H1 (cell line): ENCODE measurements around the gene RBM20. TPM values are rescaled to one million over a fixed set of nuclear protein-coding genes. Genes with fewer than 3 reads are reported as not detected.
A peak's percentile ranks its signal among the peaks of the same experiment; 100 is the strongest.

ENCODE experiments used
- CTCF ChIA-PET: fragments of 300-600 bp; sonication (Branson Sonifier 250); formaldehyde crosslinking; loops from one replicate; lab custom pipeline; 2021; ENCODE audit not compliant: partially characterized antibody; lab: Charles Lee
- POLR2A ChIA-PET: fragments of 300-600 bp; sonication (Branson Sonifier 250); formaldehyde crosslinking; loops from one replicate; lab custom pipeline; 2021; ENCODE audit warnings: inconsistent platforms; ENCODE audit not compliant: partially characterized antibody; lab: Charles Lee
- DNase-seq, 2 experiments: peaks; one replicate each; pipeline versions ENCODE4 v3.0.0 to v3.0.0-alpha.2; 2010 to 2022; ENCODE audit warnings: low spot score in 2 of 2, low read depth in 1 of 2, mixed read lengths in 1 of 2
- FAIRE-seq: peaks from 2 replicates; lab custom pipeline; 2011; peaks lifted over from hg19 to GRCh38; lab: Jason Lieb, UNC
- H2AFZ ChIP-seq: 2 replicates; pipeline ENCODE4 v1.8.1; 2012; ENCODE audit warnings: low read length, inconsistent platforms
- H2AK5ac ChIP-seq: 2 replicates; pipeline ENCODE4 v1.6.1; 2013; ENCODE audit warnings: low read depth, low read length
- H2BK120ac ChIP-seq: replicated peaks from 2 replicates; pipeline ENCODE3; 2013; ENCODE audit warnings: low read depth, low read length, inconsistent platforms
- H2BK12ac ChIP-seq: 2 replicates; pipeline ENCODE4 v1.6.1; 2013; ENCODE audit warnings: low read depth, low read length
- H2BK15ac ChIP-seq: 2 replicates; pipeline ENCODE4 v1.6.1; 2013; ENCODE audit warnings: low read length
- H2BK20ac ChIP-seq: 2 replicates; pipeline ENCODE4 v1.6.1; 2013; ENCODE audit warnings: low read length
- H2BK5ac ChIP-seq: 2 replicates; pipeline ENCODE4 v1.6.1; 2013; ENCODE audit warnings: low read depth, low read length
- H3K14ac ChIP-seq: 2 replicates; pipeline ENCODE4 v1.6.1; 2013; ENCODE audit warnings: inconsistent platforms; ENCODE audit not compliant: insufficient read length
- H3K18ac ChIP-seq: 2 replicates; pipeline ENCODE4 v1.6.1; 2013; ENCODE audit warnings: low read length; ENCODE audit errors: extremely low read depth
- H3K23ac ChIP-seq: 2 replicates; pipeline ENCODE4 v1.6.1; 2013; ENCODE audit warnings: inconsistent platforms; ENCODE audit not compliant: insufficient read length
- H3K23me2 ChIP-seq: 2 replicates; pipeline ENCODE4 v1.6.1; 2013; ENCODE audit warnings: low read depth, low read length
- H3K27ac ChIP-seq: 2 replicates; pipeline ENCODE4 v1.6.1; 2011; ENCODE audit warnings: low read depth, low read length, inconsistent platforms
- H3K27me3 ChIP-seq, 4 experiments: replicated peaks in 1 of 4; 1 replicate in 1 of 4; 2 replicates in 3 of 4; pipeline versions ENCODE4 v1.6.1 to v1.8.1; 2011 to 2013; ENCODE audit warnings: low read length in 3 of 4, mild to moderate bottlenecking in 3 of 4, inconsistent platforms in 2 of 4, mixed read lengths in 2 of 4, moderate library complexity in 1 of 4; ENCODE audit not compliant: control insufficient read depth in 3 of 4, insufficient read depth in 3 of 4; ENCODE audit errors: extremely low read depth in 1 of 4
- H3K36me3 ChIP-seq, 4 experiments: 2 replicates each; pipeline versions ENCODE4 v1.6.1 to v1.8.1; 2011 to 2013; ENCODE audit warnings: mild to moderate bottlenecking in 4 of 4, low read length in 3 of 4, moderate library complexity in 2 of 4, control low read depth in 1 of 4, inconsistent platforms in 1 of 4; ENCODE audit not compliant: insufficient read depth in 4 of 4, control insufficient read depth in 2 of 4
- H3K4ac ChIP-seq: replicated peaks from 2 replicates; pipeline ENCODE3; 2013; ENCODE audit warnings: low read length, low read depth, mixed read lengths, inconsistent platforms; ENCODE audit not compliant: insufficient read length
- H3K4me1 ChIP-seq, 4 experiments: replicated peaks in 1 of 4; 1 replicate in 1 of 4; 2 replicates in 3 of 4; pipeline versions ENCODE4 v1.6.1 to v1.8.1; 2011 to 2013; ENCODE audit warnings: low read length in 3 of 4, inconsistent platforms in 2 of 4, mixed read lengths in 1 of 4; ENCODE audit not compliant: insufficient read depth in 4 of 4, control insufficient read depth in 3 of 4
- H3K4me2 ChIP-seq, 2 experiments: 2 replicates each; pipeline versions ENCODE4 v1.6.1 to v1.8.1; 2011 to 2013; ENCODE audit warnings: low read depth in 2 of 2, low read length in 2 of 2, control low read depth in 1 of 2, inconsistent platforms in 1 of 2, mild to moderate bottlenecking in 1 of 2; ENCODE audit not compliant: insufficient read depth in 1 of 2
- H3K4me3 ChIP-seq, 4 experiments: fragments of 200-600, 300-600 bp in 1 of 4; sonication (generic), shearing (Covaris generic), sonication (Bioruptor Twin) in 1 of 4; 2 replicates each; pipeline versions ENCODE4 v1.5.1 to v1.8.1; 2011 to 2016; ENCODE audit warnings: low read length in 4 of 4, low read depth in 3 of 4, control low read depth in 2 of 4, inconsistent platforms in 2 of 4, mild to moderate bottlenecking in 2 of 4, mixed read lengths in 1 of 4, moderate library complexity in 1 of 4; ENCODE audit not compliant: insufficient read depth in 2 of 4; ENCODE audit errors: extremely low read depth in 1 of 4
- H3K56ac ChIP-seq: replicated peaks from 2 replicates; pipeline ENCODE3; 2013; ENCODE audit warnings: low read depth, mild to moderate bottlenecking, mixed read lengths, low read length, inconsistent platforms; ENCODE audit not compliant: insufficient read length
- H3K79me1 ChIP-seq: 2 replicates; pipeline ENCODE4 v1.6.1; 2013; ENCODE audit warnings: low read depth, low read length, control low read depth
- H3K79me2 ChIP-seq, 2 experiments: 2 replicates each; pipeline versions ENCODE4 v1.6.1 to v1.8.1; 2012 to 2013; ENCODE audit warnings: low read length in 2 of 2, mild to moderate bottlenecking in 2 of 2, inconsistent platforms in 1 of 2; ENCODE audit not compliant: insufficient read depth in 2 of 2, control insufficient read depth in 1 of 2
- H3K9ac ChIP-seq, 4 experiments: replicated peaks in 1 of 4; 1 replicate in 1 of 4; 2 replicates in 3 of 4; pipeline versions ENCODE4 v1.6.1 to v1.8.1; 2011 to 2013; ENCODE audit warnings: low read depth in 3 of 4, low read length in 3 of 4, control low read depth in 2 of 4, mild to moderate bottlenecking in 2 of 4, moderate library complexity in 2 of 4, inconsistent platforms in 1 of 4; ENCODE audit errors: extremely low read depth in 1 of 4
- H3K9me3 ChIP-seq, 2 experiments: 2 replicates each; pipeline versions ENCODE4 v1.6.1 to v1.8.1; 2012 to 2013; ENCODE audit warnings: mild to moderate bottlenecking in 2 of 2, moderate library complexity in 2 of 2, control low read depth in 1 of 2, inconsistent platforms in 1 of 2, low read depth in 1 of 2, low read length in 1 of 2, mixed read lengths in 1 of 2; ENCODE audit not compliant: insufficient read depth in 2 of 2
- H4K20me1 ChIP-seq, 2 experiments: replicated peaks in 1 of 2; 2 replicates each; pipeline versions ENCODE3 to v1.8.1; 2011 to 2013; ENCODE audit warnings: inconsistent platforms in 2 of 2, low read length in 2 of 2, mild to moderate bottlenecking in 1 of 2; ENCODE audit not compliant: insufficient read depth in 2 of 2, control insufficient read depth in 1 of 2
- H4K5ac ChIP-seq: 2 replicates; pipeline ENCODE4 v1.6.1; 2013; ENCODE audit warnings: low read length, low read depth, mixed read lengths, inconsistent platforms; ENCODE audit not compliant: insufficient read length
- H4K8ac ChIP-seq: 2 replicates; pipeline ENCODE4 v1.8.0; 2013; ENCODE audit warnings: mild to moderate bottlenecking, moderate library complexity, low read length, inconsistent platforms; ENCODE audit not compliant: insufficient read depth; ENCODE audit errors: extremely low read depth
- H4K91ac ChIP-seq: replicated peaks from 2 replicates; pipeline ENCODE3; 2013; ENCODE audit warnings: low read length, mixed read lengths, inconsistent platforms; ENCODE audit not compliant: insufficient read length
- CEBPB ChIP-seq: IDR thresholded peaks from 2 replicates; pipeline ENCODE4 v1.6.1; 2012; ENCODE audit warnings: low read depth, low read length
- CHD1 ChIP-seq: IDR thresholded peaks from 2 replicates; pipeline ENCODE4 v1.6.1; 2012; ENCODE audit warnings: low read depth, low read length, improper control_type of control experiment
- FOSL1 ChIP-seq: IDR thresholded peaks from 2 replicates; pipeline ENCODE4 v1.6.1; 2011; ENCODE audit warnings: mild to moderate bottlenecking, low read depth, low read length, moderate library complexity; ENCODE audit not compliant: insufficient read depth
- KDM1A ChIP-seq: fragments of 200-600, 300-600 bp; sonication (generic); IDR thresholded peaks from 2 replicates; pipeline ENCODE4 v1.7.1; 2016; ENCODE audit warnings: mild to moderate bottlenecking, low read length, borderline replicate concordance
- NANOG ChIP-seq: IDR thresholded peaks from 2 replicates; pipeline ENCODE4 v1.6.1; 2011; ENCODE audit warnings: low read length, low read depth, mild to moderate bottlenecking, inconsistent platforms; ENCODE audit not compliant: insufficient read depth, poor library complexity, severe bottlenecking
- POLR2AphosphoS5 ChIP-seq: IDR thresholded peaks from 2 replicates; pipeline ENCODE4 v1.6.1; 2011; ENCODE audit warnings: low read depth, low read length
- RBBP5 ChIP-seq: IDR thresholded peaks from 2 replicates; pipeline ENCODE4 v1.7.1; 2012; ENCODE audit warnings: low read depth, mild to moderate bottlenecking, inconsistent platforms, low read length, moderate library complexity, borderline replicate concordance
- TBP ChIP-seq: IDR thresholded peaks from 2 replicates; pipeline ENCODE4 v1.6.1; 2011; ENCODE audit warnings: low read depth, low read length, improper control_type of control experiment
- ZNF274 ChIP-seq: IDR thresholded peaks from 2 replicates; pipeline ENCODE4 v1.7.0; 2012; ENCODE audit warnings: low read length, borderline replicate concordance; ENCODE audit errors: extremely low read depth
- WGBS, 2 experiments: shearing (Covaris generic) in 1 of 2; methylation state at CpG; one replicate each; pipeline versions ENCODE4 v1.1.6 to v1.1.7; 2013 to 2015; ENCODE audit warnings: low lambda C conversion rate in 2 of 2, mixed read lengths in 2 of 2, inconsistent platforms in 1 of 2, low coverage in 1 of 2, missing lambda C conversion rate in 1 of 2; ENCODE audit not compliant: insufficient replicate concordance in 2 of 2, insufficient coverage in 1 of 2, insufficient read length in 1 of 2; ENCODE audit errors: extremely low coverage in 1 of 2, missing lambda C conversion rate in 1 of 2; 5-methylcytosine and 5-hydroxymethylcytosine counted together
- polyA plus RNA-seq, 7 experiments: library from polyadenylated mRNA; depleted of rRNA in 3 of 7; stranded (reverse) in 5 of 7; unstranded in 2 of 7; fragments of >200 nt in 5 of 7; fragments of 200-250 nt in 2 of 7; gene quantifications; 1 replicate in 5 of 7; 2 replicates in 1 of 7; 4 replicates in 1 of 7; pipeline versions ENCODE4 v1.2.1 to v1.2.3, GENCODE V29; 2011 to 2013; ENCODE audit warnings: missing spikeins in 2 of 7, mixed read lengths in 2 of 7
- total RNA-seq: library from RNA; stranded (reverse); fragmentation: NEBNext Ultra II Directional; extraction: Animal tissue kit (Norgen Biotek cat#: 25700); gene quantifications from 2 replicates; pipeline ENCODE4 v1.2.1, GENCODE V29; 2021
- TF ChIP-seq, protein P1 (sequence below): IDR thresholded peaks from 2 replicates; pipeline ENCODE4 v1.6.1; 2012; ENCODE audit warnings: low read length, inconsistent platforms

RBM20 gene
- total and polyA plus RNA-seq, 2 of the 8 experiments (the other 6 are each of a cell fraction or from before 2014, with no cell fraction given), result 0.05 to 0.63 TPM

DNA sequence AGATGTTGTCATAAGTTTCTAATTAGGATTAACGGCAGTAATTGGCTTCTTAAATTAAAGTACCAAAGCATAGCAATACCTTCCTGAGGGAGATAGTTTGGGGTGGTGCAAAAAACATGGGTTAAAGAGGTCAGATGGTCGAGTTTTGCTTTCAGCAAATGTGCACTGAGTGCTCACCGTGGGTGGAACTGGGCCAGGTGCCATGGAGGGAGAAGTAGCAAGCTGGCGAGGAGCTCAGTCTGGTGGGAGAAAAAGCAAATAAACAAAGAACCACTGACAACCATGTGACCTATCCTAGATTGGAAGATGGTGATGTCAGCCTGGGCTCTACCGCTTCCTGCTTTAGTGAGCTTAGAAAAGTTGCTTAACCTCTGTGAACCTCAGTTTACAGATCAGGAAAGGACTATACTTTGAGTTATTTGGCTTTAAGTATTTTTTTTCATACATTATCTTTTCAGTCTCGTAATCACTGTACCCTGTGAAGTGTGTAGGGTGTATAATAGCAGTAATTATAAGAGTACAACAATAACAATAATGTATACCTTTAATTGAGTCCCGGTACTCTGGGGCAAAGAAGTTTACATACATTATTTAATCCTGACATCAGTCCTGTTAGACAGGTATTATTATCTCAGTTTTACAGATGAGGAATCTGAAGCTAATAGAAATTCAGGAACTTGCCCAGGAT is 158.6 kb downstream of the RBM20 start:
- FAIRE-seq (no peak), DNase-seq (no peak)
- Histone ChIP-seq H3K4me2 (no peak overlapping the region), H3K23me2 (no peaks in the 10 kb centered on the region), H2BK120ac (no peak overlapping the region), H3K9me3 (no peaks in the 10 kb centered on the region), H3K79me2 (no peaks in the 10 kb centered on the region), H3K27me3 (no peaks in the 10 kb centered on the region), H3K36me3 (no peaks in the 10 kb centered on the region), H4K20me1 (no peaks in the 10 kb centered on the region), H3K56ac (no peak overlapping the region), H3K18ac (no peak overlapping the region), H3K14ac (no peak overlapping the region), H2BK15ac (no peak overlapping the region), H4K8ac (no peak overlapping the region), H2BK5ac (no peak overlapping the region), H4K91ac (no peak overlapping the region), H4K5ac (no peak overlapping the region), H3K23ac (no peak overlapping the region), H2AK5ac (no peak overlapping the region), H3K4me3 (no peak overlapping the region), H3K79me1 (no peaks in the 10 kb centered on the region), H3K27ac (no peak overlapping the region), H2AFZ (0 out of 2 replicates have a peak overlapping the region, but pooled peaks have one; percentile 73), H3K9ac (no peak overlapping the region), H2BK12ac (no peak overlapping the region), H3K4me1 (peaks cover 0 to 2% (median 0%) of the 10 kb centered on the region in 4 experiments; a peak in 1 of 7 replicates), H2BK20ac (no peak overlapping the region), H3K4ac (no peak overlapping the region)
- POLR2A ChIA-PET, result interaction anchor here (0.7 kb wide), 1 partner anchor 60 kb away, joined by 3 read pairs; no protein-coding TSS in a partner anchor
- 91% methylated on average over 7 of the region's 7 CpGs; no CpG with 5 or more reads in 1 of the 2 experiments for WGBS, 2 experiments
- CTCF ChIA-PET, result interaction anchor here (0.6 to 4.6 kb wide), 16 partner anchors 8 to 200 kb away, joined by 3 to 29 read pairs (median 4); no protein-coding TSS in a partner anchor
- no peak for TF ChIP-seq CHD1
- TF ChIP-seq TBP, result no peak
- TF ChIP-seq NANOG, result no peak
- no peak for TF ChIP-seq CEBPB
- no peak for TF ChIP-seq POLR2AphosphoS5
- TF ChIP-seq, protein P1, sequence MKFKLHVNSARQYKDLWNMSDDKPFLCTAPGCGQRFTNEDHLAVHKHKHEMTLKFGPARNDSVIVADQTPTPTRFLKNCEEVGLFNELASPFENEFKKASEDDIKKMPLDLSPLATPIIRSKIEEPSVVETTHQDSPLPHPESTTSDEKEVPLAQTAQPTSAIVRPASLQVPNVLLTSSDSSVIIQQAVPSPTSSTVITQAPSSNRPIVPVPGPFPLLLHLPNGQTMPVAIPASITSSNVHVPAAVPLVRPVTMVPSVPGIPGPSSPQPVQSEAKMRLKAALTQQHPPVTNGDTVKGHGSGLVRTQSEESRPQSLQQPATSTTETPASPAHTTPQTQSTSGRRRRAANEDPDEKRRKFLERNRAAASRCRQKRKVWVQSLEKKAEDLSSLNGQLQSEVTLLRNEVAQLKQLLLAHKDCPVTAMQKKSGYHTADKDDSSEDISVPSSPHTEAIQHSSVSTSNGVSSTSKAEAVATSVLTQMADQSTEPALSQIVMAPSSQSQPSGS, result no peak
- TF ChIP-seq KDM1A, result no peak
- TF ChIP-seq RBBP5, result no peak
- TF ChIP-seq FOSL1, result no peak
- TF ChIP-seq ZNF274, result no peak
